Stimulated activated naive B cell treated with anti-CD40 and anti-IgM and Interleukin-4, amounts not matched to agents 10 μg/mL and 1 μg/mL and 100 μg/mL, for 72 hours (primary cell): ENCODE data around the gene COPB1.

Experiments used
- ATAC-seq, 2 donors: fragments of 150-1000 bp; cut with Tn5 transposase; replicated peaks; 2 replicates each; pipeline ENCODE4 v1.10.0; 2021; ENCODE audit warnings: moderate library complexity in 1 of 2
- DNase-seq: peaks from one replicate; pipeline ENCODE4 v3.0.0; 2021
- H3K27ac Mint-ChIP-seq: one replicate; pipeline ENCODE4 v1.8.0; 2022; ENCODE audit warnings: mild to moderate bottlenecking, mixed read lengths
- H3K27me3 Mint-ChIP-seq, 2 donors: one replicate each; pipeline ENCODE4 v1.8.0; 2022; ENCODE audit warnings: mixed read lengths in 2 of 2
- H3K36me3 Mint-ChIP-seq, 2 donors: one replicate each; pipeline ENCODE4 v1.8.0; 2022; ENCODE audit warnings: mixed read lengths in 2 of 2, mild to moderate bottlenecking in 1 of 2
- H3K4me1 Mint-ChIP-seq, 2 donors: one replicate each; pipeline ENCODE4 v1.8.0; 2022; ENCODE audit warnings: mixed read lengths in 2 of 2, mild to moderate bottlenecking in 1 of 2
- H3K4me3 Mint-ChIP-seq, 2 donors: one replicate each; pipeline ENCODE4 v1.8.0; 2022; ENCODE audit warnings: mild to moderate bottlenecking in 2 of 2, mixed read lengths in 2 of 2, moderate library complexity in 1 of 2
- H3K9me3 Mint-ChIP-seq, 2 donors: one replicate each; pipeline ENCODE4 v1.8.0; 2022; ENCODE audit warnings: mixed read lengths in 2 of 2, mild to moderate bottlenecking in 1 of 2

COPB1 gene

DNA sequence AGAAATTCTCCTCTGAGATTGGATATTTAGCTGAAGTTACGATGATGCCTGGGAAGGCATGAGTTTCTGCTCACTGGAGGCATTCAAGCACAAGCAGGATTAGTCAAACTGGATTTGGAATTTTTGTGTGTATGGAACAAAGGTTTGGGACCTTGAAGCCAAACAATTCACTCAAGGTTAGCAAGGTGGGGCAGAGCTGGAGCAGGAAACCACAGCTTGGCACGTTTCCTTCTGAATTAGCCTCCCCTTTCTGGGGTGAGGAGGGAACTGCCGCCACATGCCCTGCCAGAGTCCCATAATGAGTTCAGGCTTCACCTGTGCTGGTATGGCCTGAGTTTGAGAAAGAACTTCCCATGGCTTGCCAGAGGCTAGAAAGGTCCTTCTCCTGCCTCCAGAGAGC is 89.7 kb downstream of the COPB1 start:
- Mint-ChIP-seq H3K27ac (no peak overlapping the region), H3K9me3 (no peaks in the 10 kb centered on the region)

DNA sequence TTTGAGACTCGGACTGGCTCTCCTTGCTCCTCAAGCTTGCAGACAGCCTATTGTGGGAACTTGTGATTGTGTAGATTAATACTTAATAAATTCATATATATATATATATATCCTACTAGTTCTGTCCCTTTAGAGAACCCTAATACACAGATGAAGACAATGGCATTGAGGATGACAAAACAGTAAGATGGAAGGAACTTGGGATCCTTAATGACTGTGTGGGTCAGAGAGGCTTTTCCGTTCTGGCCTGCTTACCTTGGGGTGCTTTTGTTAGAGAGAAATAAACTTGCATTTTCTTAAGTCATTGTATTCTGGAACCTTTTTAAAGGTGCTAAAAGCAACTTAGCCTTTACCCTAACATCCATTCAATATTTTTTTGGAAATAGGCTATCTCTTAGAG is 91.0 kb downstream of the COPB1 start:
- no peak for ATAC-seq
- no peaks in the 10 kb centered on the region for H3K9me3 Mint-ChIP-seq
- H3K4me1 Mint-ChIP-seq: peaks cover 11 to 19% of the 10 kb centered on the region in 2 donors
- DNase-seq: no peak
- no peak overlapping the region for H3K27ac Mint-ChIP-seq
- H3K4me3 Mint-ChIP-seq: no peak overlapping the region
- no peaks in the 10 kb centered on the region for H3K36me3 Mint-ChIP-seq
- no peaks in the 10 kb centered on the region for H3K27me3 Mint-ChIP-seq

More for the DNA sequence above, 89.7 kb downstream of the COPB1 start:
- H3K36me3 Mint-ChIP-seq: no peaks in the 10 kb centered on the region
- DNase-seq (no peak), ATAC-seq (no peak)
- H3K4me3 Mint-ChIP-seq: no peak overlapping the region
- no peaks in the 10 kb centered on the region for H3K27me3 Mint-ChIP-seq
- peaks cover 18 to 29% of the 10 kb centered on the region in 2 donors for H3K4me1 Mint-ChIP-seq
